ENCODE measurements around the gene PLEK.
"Not testable (repeated sequence)": the region's sequence is repeated elsewhere in the genome, so short reads cannot be mapped to it uniquely, and the experiment has no call there.

The PLEK gene

GRCh38 chr2:68386365-68386764 is 21.3 kb downstream of the PLEK start:
- DNase-seq = no peak

GRCh38 chr2:68387408-68388350 is 22.6 kb downstream of the PLEK start:
- DNase-seq = no peak

GRCh38 chr2:68388358-68388757 is 23.3 kb downstream of the PLEK start:
- no peak for DNase-seq

- no peak for DNase-seq
Measured at GRCh38 chr2:68388772-68389171, 23.7 kb downstream of the PLEK start.

- no peak for DNase-seq
Measured at GRCh38 chr2:68390114-68390513, 25.0 kb downstream of the PLEK start.

GRCh38 chr2:68390586-68390985 is 25.5 kb downstream of the PLEK start:
- peak; percentile 40 for DNase-seq

- no peak for DNase-seq
Measured at GRCh38 chr2:68391099-68391498, 26.0 kb downstream of the PLEK start.

- DNase-seq = no peak
Measured at GRCh38 chr2:68391869-68392268, 26.8 kb downstream of the PLEK start.

- no peak for DNase-seq
Measured at GRCh38 chr2:68396093-68396492, 31.0 kb downstream of the PLEK start.

- DNase-seq = not testable (repeated sequence)
Measured at GRCh38 chr2:68397704-68398263, 32.7 kb downstream of the PLEK start.

- no peak for DNase-seq
Measured at GRCh38 chr2:68403199-68403644, 38.1 kb downstream of the PLEK start.

- DNase-seq = no peak
Measured at GRCh38 chr2:68404164-68404563, 39.1 kb downstream of the PLEK start.

- DNase-seq = no peak
Measured at GRCh38 chr2:68404893-68405799, 40.1 kb downstream of the PLEK start.

GRCh38 chr2:68411397-68412126 is 46.5 kb downstream of the PLEK start:
- DNase-seq = no peak

- no peak for DNase-seq
Measured at GRCh38 chr2:68412127-68412819, 47.2 kb downstream of the PLEK start.

GRCh38 chr2:68413466-68413865 is 48.4 kb downstream of the PLEK start:
- no peak for DNase-seq

- no peak for DNase-seq
Measured at GRCh38 chr2:68414452-68414851, 49.4 kb downstream of the PLEK start.

- DNase-seq = no peak
Measured at GRCh38 chr2:68414876-68415275, 49.8 kb downstream of the PLEK start.

- DNase-seq = no peak
Measured at GRCh38 chr2:68415521-68415920, 50.4 kb downstream of the PLEK start.

GRCh38 chr2:68416081-68416675 is 51.1 kb downstream of the PLEK start:
- no peak for DNase-seq

GRCh38 chr2:68417926-68418325 is 52.8 kb downstream of the PLEK start:
- DNase-seq = no peak

GRCh38 chr2:68418419-68418818 is 53.3 kb downstream of the PLEK start:
- no peak for DNase-seq

Measured in NCI-H524 treated with DMSO at 0.1 percent for 48 hours (cell line).